GM06990 (cell line): ENCODE results near the gene GAS7.

Experiments
- DNase-seq: peaks from one replicate; pipeline ENCODE4 v3.0.0-alpha.2; 2011; ENCODE audit not compliant: insufficient read length; ENCODE audit errors: extremely low read depth
- H3K27me3 ChIP-seq: replicated peaks from 2 replicates; pipeline ENCODE4 v1.6.0; 2011; ENCODE audit warnings: low read length; ENCODE audit not compliant: control insufficient read depth, insufficient read depth
- H3K36me3 ChIP-seq: 2 replicates; pipeline ENCODE4 v1.5.1; 2011; ENCODE audit warnings: low read length; ENCODE audit not compliant: control insufficient read depth, insufficient read depth
- H3K4me3 ChIP-seq: replicated peaks from 2 replicates; pipeline ENCODE4 v1.5.1; 2011; ENCODE audit warnings: low read depth, mild to moderate bottlenecking, control low read depth, low read length
- TF ChIP-seq, protein P1 (sequence below): IDR thresholded peaks from 2 replicates; pipeline ENCODE4 v1.5.1; 2011; ENCODE audit warnings: low read length, control low read depth, mild to moderate bottlenecking, inconsistent platforms; ENCODE audit not compliant: insufficient read depth, poor library complexity, severe bottlenecking

The GAS7 gene

DNA sequence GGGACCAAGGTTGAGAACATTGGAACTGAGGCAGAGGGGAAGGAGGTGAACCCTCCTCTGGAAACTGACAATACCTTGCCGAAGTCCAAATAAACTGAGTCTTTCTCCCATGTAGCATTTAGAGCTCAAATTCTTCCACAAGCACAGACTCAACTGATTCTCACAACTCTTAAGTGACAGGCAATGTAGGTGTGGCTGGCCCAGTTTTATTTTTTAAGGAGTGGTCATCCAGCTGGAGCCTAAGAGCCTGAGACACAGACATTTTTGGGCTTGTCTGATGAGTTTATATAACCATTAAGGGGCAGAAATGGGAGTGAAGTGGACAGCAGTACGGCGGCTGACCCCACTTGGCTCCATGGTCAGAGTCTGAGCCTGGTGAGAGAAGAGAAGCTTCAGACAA lies 304.2 kb downstream of the GAS7 start:
- TF ChIP-seq, protein P1, sequence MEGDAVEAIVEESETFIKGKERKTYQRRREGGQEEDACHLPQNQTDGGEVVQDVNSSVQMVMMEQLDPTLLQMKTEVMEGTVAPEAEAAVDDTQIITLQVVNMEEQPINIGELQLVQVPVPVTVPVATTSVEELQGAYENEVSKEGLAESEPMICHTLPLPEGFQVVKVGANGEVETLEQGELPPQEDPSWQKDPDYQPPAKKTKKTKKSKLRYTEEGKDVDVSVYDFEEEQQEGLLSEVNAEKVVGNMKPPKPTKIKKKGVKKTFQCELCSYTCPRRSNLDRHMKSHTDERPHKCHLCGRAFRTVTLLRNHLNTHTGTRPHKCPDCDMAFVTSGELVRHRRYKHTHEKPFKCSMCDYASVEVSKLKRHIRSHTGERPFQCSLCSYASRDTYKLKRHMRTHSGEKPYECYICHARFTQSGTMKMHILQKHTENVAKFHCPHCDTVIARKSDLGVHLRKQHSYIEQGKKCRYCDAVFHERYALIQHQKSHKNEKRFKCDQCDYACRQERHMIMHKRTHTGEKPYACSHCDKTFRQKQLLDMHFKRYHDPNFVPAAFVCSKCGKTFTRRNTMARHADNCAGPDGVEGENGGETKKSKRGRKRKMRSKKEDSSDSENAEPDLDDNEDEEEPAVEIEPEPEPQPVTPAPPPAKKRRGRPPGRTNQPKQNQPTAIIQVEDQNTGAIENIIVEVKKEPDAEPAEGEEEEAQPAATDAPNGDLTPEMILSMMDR = no peak
- no peak for DNase-seq
- no peaks in the 10 kb centered on the region for H3K27me3 ChIP-seq
- H3K36me3 ChIP-seq = no peaks in the 10 kb centered on the region
- no peak overlapping the region for H3K4me3 ChIP-seq

DNA sequence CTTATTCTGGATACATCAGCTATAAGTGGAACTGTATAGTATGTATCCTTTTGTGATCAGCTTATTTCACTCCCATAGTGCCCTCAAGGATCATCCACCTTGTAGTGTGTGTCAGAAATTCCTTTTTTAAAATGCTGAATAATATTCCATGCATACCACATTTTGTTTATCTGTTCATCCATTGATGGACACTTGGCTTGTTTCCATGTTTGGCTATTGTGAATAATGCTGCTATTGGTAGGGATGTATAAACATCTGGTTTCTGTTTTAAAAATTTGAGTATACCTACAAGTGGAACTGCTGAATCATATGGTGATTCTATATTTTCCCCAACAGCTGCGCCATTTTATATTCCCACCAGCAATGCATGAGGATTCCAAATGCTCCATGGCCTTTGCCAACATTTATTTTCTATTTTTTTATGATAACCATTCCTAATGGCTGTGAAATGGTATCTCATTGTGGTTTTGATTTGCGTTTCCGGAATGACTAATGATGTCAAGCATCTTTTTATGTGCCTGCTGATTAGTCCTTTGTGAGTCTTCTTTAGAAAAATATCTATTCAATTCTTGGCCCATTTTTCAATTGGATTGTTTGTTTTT lies 304.9 kb downstream of the GAS7 start:
- no peaks in the 10 kb centered on the region for H3K36me3 ChIP-seq
- no peaks in the 10 kb centered on the region for H3K27me3 ChIP-seq
- TF ChIP-seq, protein P1 = no peak
- no peak for DNase-seq
- H3K4me3 ChIP-seq = no peak overlapping the region

DNA sequence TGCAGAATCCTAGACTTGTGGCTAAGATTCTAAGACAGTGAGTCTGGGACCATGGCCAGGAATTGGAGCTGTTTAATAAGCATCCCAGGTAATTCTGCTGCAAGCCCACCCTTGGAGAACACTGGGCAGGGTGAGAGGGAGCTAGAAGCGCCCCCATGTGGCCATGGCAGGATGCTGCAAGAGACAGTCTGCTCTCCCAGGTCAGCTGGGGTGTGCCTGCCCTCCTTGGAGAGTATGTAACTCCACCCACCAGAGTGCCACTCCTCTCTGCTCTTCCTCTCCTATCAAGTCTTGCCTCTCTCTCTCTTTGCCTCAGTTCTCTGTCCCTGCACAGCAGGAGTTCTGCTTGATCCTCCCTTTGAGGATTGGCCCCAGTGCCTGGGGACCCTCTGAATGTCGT lies 308.3 kb downstream of the GAS7 start:
- no peak overlapping the region for H3K4me3 ChIP-seq
- no peaks in the 10 kb centered on the region for H3K36me3 ChIP-seq
- H3K27me3 ChIP-seq = no peaks in the 10 kb centered on the region; the same call in none of the 2 replicates
- TF ChIP-seq, protein P1 = peak; percentile 74
- no peak for DNase-seq

DNA sequence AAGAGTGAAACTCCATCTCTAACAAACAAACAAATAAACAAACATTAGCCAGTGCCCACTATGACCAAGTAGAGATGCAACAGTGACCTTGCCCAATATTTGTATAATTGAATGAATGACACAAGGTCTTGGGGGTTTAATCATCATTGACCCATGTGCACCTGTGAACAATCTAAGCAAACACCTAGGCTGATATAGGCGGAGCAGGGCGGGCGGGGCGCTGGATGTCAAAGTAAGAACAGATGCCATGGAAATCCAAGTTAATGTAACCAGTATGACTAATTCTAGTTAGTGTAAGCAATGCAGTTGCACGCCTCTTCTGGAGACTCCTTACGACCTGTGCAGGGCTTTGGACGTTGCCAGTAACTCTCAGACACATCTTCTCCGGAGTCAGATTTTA lies 310.9 kb downstream of the GAS7 start:
- no peaks in the 10 kb centered on the region for H3K36me3 ChIP-seq
- no peak overlapping the region for H3K4me3 ChIP-seq
- TF ChIP-seq, protein P1 = no peak
- no peaks in the 10 kb centered on the region; the same call in none of the 2 replicates for H3K27me3 ChIP-seq
- no peak for DNase-seq

DNA sequence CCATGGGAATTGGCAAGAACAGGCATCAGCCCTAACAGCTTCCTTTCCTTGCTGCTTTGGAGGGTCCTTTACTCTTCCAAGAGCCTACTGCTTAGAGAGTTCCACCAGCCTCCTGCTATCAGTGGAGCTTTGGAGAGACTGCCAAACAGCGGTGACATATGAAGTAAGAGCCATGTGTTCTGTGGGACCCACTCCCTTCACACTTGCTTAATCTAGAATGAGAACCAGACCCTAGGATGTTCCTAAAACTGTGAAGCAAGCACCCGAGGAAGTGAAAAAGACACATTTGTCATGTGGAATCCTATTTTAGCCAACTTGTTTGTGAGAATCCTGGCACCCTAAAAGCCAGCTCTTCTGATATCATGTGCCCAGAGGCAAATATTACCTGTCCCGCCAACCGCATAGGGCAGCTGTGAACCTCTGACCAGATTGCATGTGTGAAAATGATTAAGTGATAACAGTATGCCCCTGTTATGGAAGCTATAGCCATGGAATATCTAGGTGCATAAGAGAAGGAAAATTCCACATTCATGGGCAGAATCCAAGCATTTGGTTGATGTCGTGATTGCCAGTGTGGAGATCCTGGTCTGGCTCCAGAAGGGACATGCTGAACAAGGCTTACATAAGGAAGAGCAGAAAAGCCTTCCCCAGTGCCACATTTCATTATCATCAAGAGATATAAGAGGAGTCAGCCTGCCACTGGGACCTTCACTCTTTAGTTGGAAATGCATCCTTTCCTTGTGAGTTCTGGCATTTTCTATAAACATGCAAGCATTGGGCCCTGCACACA lies 312.1 kb downstream of the GAS7 start:
- Histone ChIP-seq H3K36me3 (no peaks in the 10 kb centered on the region), H3K27me3 (no peaks in the 10 kb centered on the region; the same call in none of the 2 replicates), H3K4me3 (no peak overlapping the region)
- DNase-seq = no peak
- TF ChIP-seq, protein P1 = no peak
